ENCODE data around the gene CENPF.

Gene CENPF

GRCh38 chr1:214712737-214713136 lies 109.7 kb downstream of the CENPF start:
- no peak for DNase-seq (ENCODE audit: low read depth)

Measured in activated T-cell treated with anti-CD3 and anti-CD28 coated beads for 24 hours (primary cell).